GM21723 (cell line): ENCODE measurements around the gene SSBP3.
"Not testable (repeated sequence)": the region's sequence is repeated elsewhere in the genome, so short reads cannot be mapped to it uniquely, and the experiment has no call there.

Experiments used
- ATAC-seq: cut with Tn5 transposase; IDR thresholded peaks from one replicate; pipeline ENCODE4 v1.9.1; 2021; ENCODE audit warnings: mild to moderate bottlenecking, moderate library complexity; ENCODE audit not compliant: unreplicated experiment

The SSBP3 gene

DNA sequence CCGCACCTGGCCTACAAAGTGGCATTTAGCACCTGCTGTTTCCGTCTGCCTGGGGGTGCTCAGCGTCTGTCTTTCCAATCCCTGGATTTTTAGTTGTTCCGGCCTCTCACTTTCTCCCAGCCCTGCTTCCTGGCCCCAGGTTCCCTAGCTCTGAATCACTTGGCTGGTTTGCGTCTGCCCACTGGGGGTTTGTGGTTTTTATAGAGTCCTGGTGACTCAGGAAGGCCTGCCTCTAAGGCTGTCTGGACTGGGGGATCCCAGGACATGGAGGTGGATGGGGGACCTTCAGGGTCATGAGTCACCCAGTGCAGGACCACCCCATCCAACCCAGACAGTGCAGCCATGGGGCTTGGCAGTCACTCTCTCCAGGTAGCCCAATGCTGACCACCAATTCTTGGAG lies 152.7 kb downstream of the SSBP3 start:
- no peak for ATAC-seq

DNA sequence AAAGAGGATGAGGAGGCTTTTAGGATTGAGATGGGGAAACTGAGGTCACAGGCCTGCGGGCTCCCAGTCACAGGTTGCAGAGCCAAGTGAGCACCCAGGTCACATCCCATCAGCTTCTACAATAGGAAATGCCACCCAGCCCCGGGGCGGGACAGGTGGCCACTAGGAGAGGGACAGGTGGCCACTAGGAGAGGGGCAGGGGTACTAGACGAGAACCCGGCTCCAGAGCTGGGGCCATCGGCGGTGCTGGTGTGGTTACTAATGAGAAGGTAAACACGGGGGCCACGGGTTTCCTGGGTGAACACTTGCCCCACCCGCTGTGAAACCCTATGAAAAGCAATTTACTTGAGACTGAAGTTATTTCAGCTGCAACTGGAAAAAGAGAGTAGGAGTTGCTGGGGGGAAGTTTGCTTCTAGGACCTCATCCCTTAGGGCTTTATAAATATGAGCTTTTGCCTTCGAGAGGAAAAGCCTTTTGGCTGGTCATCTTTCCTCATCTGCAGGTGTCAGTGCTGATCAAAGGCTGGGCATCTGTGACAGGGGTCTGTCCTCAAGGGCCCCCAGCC lies 153.7 kb downstream of the SSBP3 start:
- ATAC-seq = no peak

DNA sequence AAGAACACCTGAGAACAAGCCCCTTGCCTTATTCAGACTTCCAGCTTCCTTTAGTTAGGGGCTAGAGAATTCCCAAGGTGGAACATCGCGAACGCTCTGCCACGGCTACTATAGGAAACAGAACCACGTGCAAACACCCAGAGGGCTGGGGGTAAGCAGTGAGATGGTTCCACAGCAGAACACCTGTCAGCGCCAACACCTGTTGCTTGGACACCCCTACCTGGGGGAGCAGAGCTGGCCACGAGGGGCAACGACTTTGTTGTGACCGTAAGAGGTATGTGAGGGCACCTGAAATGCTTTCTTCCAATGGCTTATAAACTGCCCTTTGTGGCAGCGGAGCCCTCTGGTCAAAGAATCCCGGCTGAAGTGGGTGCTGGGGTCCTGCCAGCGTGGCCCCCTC lies 155.5 kb downstream of the SSBP3 start:
- no peak for ATAC-seq

DNA sequence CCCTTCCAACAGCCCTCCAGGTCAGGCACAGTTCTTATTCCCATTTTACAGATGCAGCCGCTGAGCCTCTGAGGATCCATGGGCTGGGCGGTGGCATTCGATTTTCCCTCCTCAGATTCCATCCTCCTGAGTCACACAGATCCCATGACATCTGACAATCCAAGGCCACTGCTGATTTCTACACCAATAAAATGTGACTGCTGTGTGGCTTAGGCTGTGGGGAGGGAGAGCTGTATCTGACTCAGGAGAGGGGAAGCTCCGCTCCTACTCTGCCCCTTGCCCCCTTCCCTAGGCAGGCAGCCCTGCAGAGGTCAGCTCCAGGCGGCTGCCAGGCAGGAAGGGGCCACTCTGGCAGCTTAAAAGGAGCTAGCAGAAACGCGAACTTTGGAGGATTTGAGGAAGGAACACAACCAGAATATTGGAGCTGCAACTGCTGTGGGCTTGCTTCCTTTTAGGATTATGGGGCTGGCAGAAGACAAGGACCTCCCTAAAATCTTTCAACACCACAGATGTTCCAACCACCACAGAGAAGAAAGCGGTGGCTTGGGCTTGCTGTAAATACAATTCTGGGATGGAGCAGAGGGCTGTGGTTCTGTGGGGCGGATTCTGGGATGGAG lies 156.3 kb downstream of the SSBP3 start:
- ATAC-seq = no peak

DNA sequence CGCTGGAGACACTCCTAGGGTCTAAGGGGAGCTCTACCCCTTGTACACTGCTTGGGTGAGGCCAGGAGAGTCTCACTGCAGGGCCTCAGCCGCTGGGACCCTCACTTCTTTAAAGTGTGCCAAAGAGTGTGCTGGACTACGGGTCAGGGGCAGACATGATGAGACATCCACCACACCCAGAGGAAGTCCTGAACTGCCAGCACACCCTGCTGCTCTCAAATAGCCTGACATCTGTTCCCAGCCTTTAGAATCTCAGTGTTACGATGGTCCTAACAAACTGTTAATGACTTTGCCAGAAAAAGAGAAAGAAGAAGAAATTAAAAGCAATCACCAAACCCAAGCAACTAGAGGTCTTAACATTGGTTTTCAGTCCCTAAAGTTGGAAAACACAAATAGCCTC lies 157.2 kb downstream of the SSBP3 start:
- ATAC-seq = no peak

DNA sequence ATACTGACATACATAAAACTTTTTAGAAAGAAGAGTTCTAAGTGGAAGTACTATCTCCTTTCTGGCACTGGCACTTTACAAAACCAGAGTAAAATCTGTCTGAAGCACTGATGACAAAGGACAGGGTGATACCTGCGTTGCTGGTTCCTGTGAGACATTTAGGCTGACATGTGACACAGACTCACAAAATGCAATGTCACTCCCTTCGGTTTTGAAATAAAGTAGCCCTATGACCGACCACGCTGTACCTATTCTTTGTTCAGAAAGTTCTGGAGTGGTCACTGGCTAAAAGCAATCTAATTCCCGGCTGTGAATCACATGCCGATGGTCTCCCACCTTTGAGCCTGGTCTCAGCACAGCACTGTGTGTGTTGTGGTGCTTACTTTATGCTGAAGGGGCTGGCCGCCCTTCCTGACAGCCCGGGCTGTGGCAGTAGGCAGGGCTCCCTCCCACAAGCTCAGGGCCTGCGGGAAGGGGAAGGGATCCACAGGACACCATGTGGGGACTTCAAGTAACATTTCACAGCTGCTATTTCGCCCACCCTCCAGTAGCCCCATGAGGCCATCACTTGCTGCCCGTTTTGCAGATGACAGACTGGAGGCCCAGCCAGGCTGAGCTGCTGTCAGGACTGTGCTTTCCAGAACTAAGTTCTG lies 158.2 kb downstream of the SSBP3 start:
- no peak for ATAC-seq

DNA sequence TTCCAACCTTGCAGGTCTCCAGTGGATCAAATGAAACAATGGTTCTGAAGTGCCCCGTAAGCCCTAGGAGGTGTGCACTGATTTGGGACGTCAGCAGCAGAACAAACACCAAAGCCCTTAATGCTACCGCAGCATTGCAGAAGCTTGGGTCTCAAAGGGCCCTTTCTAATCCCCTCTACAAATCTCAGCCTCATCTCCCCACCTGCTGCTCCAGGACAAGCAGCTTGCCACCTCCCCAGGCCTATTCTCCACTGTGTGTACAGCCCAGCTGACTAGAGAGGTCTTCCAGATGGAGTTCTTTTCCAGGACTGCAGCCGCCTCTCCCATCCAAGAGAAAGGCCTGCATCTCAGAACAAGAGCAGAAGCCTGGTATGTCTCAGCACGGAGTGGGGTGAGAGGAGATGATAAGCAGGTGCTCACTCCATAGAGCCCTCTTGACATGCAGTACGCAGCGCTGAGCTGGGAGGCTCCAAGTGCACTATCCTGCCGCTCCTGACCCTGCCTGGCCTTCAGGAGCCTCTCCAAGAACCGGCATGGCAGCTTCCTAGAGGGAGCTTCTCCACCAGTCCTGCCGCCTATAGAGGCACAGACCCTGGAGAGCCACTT lies 160.0 kb downstream of the SSBP3 start:
- no peak for ATAC-seq

DNA sequence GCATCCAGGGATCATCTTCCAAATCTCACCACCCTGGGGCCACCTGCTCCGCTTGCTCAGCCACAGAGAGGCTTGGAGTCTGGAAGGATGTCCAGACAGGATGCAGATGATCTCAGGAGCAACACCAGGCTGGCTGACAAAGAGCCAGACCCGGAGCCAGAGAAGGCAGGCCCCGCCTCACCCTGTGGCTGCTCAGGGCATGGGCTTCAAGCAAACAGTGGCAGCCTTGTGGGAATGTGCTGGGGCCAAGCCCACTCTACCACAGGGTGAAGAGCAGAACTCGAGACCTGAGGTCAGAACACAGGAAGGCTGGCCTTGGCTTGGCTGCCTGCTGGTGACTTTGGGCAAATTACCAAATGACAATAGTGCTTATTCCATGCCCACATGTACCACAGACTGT lies 160.7 kb downstream of the SSBP3 start:
- no peak for ATAC-seq

DNA sequence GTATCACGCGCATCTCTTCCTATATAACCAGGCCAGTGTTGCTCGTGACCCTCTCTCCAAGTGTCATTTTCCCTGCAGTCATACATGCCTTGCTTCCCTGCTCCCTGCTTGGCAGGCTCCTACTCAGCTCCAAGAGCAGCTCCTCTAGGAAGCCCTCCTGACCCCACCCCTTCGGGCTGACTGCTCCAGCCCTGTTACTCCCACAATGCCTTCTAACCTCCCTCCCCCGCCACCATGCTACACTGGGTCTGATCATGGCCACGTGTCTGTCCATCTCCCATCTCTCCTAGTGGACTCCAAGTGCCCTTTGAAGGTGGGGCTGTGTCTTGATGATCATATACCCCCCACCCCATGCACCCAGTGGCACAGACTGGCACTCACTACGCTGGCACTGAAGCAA lies 161.5 kb downstream of the SSBP3 start:
- ATAC-seq = no peak

DNA sequence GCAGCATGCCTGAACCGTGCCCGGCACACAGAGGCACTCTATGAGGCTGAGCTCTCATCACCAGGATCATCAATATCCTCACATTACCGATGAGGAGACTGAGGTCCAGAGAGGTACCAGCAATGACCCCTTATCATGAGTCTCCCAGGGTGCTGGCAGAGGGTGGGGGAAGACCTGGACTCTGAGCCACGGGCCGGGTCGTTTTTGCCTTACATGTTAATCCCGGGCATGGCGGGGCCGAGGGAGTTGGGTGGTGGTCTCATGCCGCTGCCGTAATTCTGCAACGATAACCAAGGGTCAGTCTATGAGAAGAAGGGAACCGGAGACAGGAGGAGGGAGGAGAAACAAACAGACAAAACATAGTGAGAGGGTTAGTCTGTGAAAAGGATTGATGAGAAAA lies 163.2 kb downstream of the SSBP3 start:
- no peak for ATAC-seq

DNA sequence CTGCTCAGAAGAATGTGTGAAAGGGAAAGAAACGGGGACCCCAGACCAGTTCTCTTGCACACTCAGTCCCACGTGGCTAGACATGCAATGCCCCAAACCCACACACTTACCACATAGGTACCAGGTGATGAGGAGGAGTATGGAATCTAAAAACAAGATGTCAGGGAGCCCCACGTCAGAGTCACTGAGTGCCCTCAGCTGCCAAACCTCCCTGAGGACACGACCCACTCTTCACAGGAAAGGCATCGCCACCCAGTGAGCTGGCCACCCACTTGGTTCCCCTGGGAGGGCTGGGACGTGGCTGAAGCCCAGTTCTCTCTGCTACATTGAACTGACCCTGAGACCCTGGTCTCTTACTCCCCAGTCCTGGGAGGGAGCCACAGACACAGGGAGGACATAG lies 164.8 kb downstream of the SSBP3 start:
- no peak for ATAC-seq

DNA sequence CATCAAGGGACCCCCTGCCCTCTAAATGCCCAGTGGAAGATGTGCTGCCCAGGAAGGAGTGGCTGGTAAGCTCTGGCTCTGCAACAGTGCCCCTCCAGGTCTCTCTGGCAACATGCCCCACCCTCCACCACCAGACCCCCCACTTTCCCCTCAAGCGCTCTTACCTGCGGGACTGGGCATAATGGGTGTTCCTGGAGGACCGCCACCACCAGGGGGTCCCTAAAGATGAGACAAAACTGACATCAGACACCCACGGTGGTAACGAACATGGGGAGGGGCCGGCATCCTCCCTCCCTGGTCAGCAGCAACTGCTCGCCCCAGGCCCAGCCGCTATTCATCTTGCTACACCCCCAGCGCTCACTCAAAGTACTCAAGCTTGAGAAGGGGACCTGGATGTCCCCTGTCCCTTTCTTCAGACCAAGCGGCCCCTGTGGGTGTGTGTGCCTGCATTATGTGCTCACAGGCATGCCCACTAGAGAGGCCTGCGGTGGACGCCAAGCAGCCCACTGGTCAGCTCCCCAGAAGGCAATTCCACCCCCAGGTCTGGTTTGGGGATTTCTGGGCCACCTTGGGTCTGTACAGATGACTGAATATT lies 165.4 kb downstream of the SSBP3 start:
- ATAC-seq = no peak

DNA sequence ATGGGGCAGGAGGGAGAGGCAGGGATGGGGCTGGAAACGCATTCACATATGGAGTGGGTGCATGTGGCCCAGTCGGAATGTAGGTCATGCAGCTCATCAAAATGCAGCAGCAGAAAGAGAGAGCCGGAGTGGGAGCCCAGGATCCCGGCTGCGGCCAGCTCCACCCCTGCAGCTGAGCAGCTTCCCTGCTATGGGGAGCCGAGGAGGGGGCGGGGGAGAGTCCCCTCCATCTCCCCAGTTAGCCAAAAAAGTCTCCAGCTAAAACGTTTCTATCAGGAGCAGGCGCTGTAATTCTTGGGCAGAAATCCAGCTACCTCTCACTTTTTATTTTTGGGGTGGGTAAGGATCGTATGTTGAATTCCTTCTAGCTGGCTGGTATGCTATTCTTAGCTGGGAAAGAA lies 166.6 kb downstream of the SSBP3 start:
- no peak for ATAC-seq

DNA sequence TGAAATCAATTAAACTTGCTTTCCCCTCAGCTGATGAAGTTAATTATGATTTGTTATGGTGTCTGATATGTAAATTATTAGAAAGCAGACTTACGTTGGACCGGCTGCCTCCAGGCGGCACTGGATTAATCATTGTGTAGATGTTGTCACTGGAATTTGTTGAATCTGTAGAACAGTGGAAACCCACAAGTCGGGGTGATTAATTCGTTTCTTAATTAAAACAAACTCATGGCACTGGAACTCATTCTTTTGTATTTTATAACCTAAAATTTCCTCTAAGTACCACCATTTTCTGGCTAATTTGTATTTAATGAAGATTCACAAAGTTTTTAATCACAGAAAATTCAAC lies 167.2 kb downstream of the SSBP3 start:
- ATAC-seq = no peak

DNA sequence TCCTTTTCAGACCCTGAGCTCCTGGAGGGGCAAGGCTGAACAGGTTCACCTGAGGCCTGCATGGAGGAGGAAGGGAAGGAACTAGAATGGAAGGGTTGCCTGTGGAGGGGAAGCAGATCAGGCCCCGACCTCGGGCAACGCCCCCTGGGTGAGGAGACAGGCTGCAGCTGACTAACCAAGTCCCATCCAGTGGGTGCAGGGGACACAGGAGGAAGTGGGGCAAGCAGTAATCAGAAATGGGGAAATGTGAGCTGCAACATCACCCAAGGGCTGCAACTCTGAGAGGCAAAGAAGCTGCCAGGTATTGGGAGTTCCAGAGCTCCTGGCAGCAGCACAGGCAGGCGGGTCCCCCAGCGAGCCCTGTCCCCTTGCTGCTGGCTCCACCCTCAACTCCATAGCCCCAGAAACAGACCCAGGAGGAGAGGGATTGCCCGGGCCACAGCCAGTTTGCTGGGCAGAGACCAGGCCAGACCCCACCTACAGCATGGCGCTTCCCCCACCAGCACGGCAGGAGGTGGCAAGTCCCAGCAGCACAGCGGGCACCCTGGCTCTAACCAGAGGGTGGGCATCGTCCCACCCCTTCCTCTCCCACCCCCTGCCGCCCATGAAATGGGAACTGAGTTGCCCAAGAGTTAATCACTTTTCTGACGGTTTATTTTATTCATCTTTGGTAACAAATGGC lies 167.7 kb downstream of the SSBP3 start:
- no peak for ATAC-seq

DNA sequence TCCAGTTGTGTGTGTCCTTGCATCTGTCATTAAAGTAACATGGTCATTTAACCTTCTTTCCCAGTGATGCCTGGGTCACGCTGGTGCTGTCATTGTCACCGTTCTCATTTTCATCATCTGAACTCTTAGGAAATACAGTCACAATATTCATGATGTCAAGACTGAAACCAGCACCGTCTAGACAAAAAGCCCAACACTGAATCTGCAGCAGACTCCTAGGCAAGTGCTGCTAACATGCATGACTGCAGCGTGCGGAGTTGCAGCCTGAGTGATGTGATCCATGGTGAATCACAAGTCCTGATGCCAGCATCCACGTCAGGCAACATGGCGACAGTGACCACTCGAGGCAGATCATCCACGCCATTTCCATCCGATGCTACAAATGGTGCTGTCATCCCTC lies 168.6 kb downstream of the SSBP3 start:
- ATAC-seq = no peak

DNA sequence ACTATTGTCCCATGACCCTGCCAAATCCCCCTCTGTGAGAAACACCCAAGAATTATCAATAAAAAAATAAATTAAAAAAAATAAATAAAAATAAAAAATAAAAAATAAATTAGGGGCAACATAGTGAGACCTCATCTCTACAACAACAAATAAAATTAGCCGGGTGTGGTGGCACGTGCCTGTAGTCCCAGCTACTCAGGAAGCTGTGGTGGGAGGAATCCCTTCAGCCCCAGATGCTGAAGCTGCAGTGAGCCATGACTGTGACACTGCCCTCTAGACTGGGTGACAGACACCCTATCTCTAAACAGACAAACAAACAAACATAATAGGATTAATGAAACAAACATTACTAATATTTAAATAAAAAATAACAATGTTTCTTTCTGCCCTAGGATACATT lies 171.9 kb downstream of the SSBP3 start:
- ATAC-seq = no peak

DNA sequence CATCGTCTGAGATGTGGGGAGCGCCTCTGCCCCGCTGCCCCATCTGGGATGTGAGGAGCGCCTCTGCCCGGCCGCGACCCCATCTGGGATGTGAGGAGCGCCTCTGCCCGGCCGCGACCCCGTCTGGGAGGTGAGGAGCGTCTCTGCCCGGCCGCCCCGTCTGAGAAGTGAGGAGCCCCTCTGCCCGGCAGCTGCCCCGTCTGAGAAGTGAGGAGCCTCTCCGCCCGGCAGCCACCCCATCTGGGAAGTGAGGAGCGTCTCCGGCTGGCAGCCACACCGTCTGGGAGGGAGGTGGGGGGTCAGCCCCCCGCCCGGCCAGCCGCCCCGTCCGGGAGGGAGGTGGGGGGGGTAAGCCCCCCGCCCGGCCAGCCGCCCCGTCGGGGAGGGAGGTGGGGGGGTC lies 173.0 kb downstream of the SSBP3 start:
- ATAC-seq = not testable (repeated sequence)

DNA sequence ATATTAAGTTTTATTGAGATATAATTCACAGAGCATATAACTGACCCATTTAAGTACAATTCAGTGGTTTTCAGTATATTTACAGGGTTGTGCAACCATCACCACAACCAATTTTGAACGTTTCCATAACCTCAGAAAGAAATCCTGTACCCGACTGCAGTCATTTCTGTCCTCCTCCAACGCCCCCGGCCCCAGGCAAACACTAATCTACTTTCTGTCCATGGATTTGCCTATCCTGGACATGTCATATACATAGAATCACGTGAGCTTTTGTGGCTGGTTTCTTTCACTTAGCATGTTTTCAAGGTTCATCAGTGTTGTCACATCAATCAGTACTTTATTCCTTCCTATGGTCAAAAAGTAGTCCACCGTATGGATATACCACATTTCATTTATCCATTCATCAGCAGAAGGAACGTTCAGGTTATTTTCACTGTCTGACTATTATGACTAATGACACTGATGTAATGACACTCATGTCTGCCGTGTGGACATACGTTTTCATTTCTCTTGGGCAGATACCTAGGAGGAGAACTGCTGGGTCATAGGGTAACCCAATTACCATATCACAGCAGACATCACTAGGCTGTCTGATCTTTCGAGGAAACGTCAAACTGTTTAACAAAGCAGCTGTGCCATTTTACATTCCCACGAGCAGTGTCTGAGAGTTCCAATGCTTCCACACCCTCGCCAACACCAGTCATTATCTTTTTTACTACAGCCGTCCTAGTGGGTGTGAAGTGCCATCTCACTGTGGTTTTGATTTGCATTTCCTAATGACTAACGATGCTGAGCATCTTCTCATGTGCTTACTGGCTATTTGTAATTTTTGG lies 175.5 kb downstream of the SSBP3 start:
- ATAC-seq = no peak

DNA sequence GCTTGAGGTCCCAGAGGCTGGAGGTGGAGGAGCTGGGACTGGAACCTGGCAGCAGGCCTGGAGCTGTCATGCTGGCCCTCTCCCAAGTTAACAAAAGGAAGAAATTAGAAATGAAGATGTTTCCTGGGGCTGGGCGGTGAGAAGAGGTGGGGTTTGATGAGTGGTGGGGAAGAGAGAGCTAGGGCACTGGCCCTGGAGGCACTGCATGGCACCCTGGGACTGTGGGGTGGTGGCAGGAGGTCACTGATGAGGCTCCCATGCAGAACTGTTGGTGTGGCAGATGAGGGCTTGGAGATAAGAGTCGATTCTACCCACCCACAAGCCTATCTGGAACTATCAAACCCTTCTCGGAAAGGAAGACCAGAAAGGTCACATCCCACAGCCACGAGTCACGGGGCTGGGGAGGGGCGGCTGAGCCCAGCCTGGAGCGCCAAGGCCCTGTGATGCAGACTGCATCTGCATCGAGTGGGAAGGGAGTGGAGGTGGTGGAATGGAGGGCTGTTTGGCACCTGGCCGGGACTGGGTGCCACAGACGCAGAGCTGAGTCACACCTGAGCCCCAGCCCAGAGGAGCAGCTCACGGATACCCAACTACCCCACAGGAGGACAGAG lies 176.8 kb downstream of the SSBP3 start:
- no peak for ATAC-seq
